ENCODE results near the gene CACNG6.

GRCh38 chr19:54001496-54001895, 10.1 kb downstream of the CACNG6 start:
- TF ChIP-seq, protein P1, sequence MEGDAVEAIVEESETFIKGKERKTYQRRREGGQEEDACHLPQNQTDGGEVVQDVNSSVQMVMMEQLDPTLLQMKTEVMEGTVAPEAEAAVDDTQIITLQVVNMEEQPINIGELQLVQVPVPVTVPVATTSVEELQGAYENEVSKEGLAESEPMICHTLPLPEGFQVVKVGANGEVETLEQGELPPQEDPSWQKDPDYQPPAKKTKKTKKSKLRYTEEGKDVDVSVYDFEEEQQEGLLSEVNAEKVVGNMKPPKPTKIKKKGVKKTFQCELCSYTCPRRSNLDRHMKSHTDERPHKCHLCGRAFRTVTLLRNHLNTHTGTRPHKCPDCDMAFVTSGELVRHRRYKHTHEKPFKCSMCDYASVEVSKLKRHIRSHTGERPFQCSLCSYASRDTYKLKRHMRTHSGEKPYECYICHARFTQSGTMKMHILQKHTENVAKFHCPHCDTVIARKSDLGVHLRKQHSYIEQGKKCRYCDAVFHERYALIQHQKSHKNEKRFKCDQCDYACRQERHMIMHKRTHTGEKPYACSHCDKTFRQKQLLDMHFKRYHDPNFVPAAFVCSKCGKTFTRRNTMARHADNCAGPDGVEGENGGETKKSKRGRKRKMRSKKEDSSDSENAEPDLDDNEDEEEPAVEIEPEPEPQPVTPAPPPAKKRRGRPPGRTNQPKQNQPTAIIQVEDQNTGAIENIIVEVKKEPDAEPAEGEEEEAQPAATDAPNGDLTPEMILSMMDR (conservative IDR thresholded peaks at IDR 0.05 in 1 of 2, IDR thresholded peaks at IDR 0.05 in 1 of 2; ENCODE audit: low read depth in 1 of 2, low read length in 2 of 2): no peak
- TF ChIP-seq EZH2 (IDR thresholded peaks at IDR 0.05; ENCODE audit: low read length, missing control alignments): no peak
